Amniotic stem cell (primary cell): ENCODE data around the gene CFAP70.
A peak's percentile ranks its signal among the peaks of the same experiment; 100 is the strongest.
"Not testable (repeated sequence)": the region's sequence is repeated elsewhere in the genome, so short reads cannot be mapped to it uniquely, and the experiment has no call there.

Experiments used
- DNase-seq: peaks from one replicate; lab custom pipeline; 2025; lab: John Stamatoyannopoulos, UW

CFAP70 gene

DNA sequence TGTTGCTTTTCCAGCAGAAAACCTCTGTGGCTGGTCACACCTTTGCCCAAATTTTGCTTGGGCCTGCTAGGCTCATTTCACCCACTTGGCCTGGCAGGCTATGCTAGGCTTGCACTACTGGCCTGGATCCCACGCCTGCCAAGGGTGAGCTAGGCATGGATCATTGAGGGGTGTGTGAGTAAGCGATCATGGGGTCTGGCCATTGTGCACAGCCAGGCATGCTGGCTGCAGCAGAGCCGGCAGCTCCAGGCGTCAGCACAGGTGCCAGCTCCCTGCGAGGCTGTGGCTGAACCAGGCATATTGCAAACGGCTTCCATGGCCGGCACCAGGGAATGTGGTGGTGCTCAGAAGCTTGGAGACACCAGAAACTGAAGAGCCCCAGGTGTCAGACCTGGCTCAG is 19.2 kb downstream of the CFAP70 start:
- no peak for DNase-seq

DNA sequence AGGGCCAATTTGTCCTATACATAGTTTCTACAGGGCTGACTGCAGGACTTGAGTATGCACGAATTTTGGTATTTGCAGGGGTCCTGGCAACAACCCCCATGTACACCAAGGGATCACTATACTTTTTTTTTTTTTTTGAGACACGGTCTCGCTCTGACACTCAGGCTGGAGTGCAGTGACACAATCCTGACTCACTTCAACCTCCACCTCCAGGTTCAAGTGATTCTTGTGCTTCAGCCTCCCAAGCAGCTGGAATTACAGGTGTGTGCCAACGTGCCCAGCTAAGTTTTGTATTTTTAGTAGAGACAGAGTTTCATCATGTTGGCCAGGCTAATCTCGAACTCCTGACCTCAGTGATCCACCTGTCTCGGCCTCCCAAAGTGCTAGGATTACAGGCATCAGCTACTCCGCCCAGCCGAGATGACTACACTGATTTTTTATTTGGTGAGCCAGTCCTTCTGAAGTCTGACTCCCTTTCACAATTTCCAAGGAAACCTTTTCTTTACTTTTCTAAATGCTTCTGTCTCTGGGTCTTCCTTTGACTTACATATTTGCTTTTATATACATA is 19.8 kb downstream of the CFAP70 start:
- no peak for DNase-seq

DNA sequence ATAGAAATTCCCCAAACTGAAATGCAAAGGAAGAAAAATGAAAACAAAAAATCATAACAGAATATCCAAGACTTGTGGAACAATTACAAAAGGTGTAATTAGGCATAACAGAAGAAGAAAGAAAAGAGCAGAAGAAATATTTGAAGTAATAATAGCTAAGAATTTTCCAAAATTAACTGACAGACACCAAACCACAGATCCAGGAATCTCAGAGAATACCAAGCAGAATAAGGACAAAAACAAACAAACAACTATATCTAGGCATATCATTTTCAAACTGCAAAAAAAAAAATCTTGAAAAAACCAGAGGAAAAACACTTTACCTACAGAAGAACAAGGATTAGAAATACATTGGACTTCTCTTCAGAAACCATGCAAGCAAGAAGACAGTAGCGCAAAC is 25.5 kb downstream of the CFAP70 start:
- DNase-seq: no peak

DNA sequence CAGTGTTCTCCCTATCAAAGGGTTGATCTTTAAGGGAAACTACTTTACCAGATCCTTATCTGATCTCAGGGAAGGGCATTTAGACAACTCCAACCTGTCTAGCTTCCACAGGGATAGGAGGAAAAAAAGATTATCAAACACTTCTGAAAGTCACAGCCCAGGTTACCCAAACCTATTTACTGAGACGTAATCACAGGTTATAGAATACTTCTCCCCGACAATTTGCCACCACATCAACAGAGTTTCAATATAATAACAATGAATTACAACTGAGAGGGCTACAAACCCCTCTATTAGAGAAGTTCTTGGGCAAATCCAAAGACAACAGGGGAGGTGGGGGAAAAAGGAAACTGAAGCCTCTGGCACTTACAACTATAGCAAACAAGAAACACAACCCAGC is 26.3 kb downstream of the CFAP70 start:
- no peak for DNase-seq

DNA sequence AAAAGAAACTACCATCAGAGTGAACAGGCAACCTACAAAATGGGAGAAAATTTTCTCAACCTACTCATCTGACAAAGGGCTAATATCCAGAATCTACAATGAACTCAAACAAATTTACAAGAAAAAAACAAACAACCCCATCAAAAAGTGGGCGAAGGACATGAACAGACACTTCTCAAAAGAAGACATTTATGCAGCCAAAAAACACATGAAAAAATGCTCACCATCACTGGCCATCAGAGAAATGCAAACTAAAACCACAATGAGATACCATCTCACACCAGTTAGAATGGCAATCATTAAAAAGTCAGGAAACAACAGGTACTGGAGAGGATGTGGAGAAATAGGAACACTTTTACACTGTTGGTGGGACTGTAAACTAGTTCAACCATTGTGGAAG is 30.1 kb downstream of the CFAP70 start:
- not testable (repeated sequence) for DNase-seq

DNA sequence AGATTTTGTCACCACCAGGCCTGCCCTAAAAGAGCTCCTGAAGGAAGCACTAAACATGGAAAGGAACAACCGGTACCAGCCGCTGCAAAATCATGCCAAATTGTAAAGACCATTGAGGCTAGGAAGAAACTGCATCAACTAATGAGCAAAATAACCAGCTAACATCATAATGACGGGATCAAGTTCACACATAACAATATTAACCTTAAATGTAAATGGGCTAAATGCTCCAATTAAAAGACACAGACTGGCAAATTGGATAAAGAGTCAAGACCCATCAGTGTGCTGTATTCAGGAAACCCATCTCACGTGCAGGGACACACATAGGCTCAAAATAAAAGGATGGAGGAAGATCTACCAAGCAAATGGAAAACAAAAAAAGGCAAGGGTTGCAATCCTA is 33.4 kb downstream of the CFAP70 start:
- DNase-seq: not testable (repeated sequence)

DNA sequence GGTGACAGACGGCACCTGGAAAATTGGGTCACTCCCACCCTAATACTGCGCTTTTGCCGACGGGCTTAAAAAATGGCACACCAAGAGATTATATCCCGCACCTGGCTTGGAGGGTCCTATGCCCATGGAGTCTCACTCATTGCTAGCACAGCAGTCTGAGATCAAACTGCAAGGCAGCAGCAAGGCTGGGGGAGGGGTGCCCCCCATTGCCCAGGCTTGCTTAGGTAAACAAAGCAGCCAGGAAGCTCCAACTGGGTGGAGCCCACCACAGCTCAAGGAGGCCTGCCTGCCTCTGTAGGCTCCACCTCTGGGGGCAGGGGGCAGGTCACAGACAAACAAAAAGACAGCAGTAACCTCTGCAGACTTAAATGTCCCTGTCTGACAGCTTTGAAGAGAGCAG is 35.1 kb downstream of the CFAP70 start:
- not testable (repeated sequence) for DNase-seq

DNA sequence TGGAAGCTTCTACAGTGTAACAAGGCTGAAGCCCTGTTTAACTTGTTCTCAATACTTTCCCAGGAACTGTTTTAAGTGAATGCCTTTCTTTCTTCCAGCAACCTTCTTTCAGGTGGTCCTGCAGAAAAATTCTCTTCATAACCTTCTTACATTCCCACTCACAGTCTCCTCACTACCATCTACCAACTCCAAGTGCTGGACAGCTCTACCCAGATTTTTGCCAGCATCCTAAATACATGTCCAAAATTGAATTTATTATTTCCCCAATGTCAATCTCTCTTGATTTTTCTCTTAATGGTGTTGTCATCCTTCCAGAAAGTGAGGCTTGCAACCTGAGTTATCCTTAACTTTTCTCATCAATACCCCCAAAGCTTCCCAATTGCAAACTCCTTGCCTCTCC is 48.2 kb downstream of the CFAP70 start:
- DNase-seq: no peak

DNA sequence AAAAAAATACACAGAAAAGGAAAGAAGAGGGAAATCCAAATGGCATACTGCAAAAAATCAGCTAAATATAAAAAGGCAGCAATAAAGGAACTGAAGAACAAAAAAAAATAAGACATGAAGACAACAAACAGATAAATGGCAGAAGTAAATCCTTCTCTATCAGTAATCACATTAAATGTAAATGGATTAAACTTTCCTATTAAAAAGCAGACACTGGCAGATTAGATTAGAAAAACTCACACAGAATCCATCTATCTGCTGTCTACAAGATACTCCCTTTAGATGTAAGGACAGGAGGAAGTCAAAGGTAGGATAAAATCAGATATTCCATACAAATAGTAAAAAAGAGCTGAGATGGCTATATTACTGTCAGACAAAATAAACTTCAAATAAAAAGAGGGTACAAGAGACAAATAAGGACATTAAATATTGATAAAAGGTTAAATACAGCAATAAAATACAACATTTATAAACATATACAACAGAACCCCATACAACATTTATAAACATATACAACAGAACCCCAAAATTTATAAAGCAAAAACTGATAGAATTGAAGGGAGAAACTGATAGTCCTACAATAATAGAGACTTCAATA is 51.4 kb downstream of the CFAP70 start:
- DNase-seq: no peak

DNA sequence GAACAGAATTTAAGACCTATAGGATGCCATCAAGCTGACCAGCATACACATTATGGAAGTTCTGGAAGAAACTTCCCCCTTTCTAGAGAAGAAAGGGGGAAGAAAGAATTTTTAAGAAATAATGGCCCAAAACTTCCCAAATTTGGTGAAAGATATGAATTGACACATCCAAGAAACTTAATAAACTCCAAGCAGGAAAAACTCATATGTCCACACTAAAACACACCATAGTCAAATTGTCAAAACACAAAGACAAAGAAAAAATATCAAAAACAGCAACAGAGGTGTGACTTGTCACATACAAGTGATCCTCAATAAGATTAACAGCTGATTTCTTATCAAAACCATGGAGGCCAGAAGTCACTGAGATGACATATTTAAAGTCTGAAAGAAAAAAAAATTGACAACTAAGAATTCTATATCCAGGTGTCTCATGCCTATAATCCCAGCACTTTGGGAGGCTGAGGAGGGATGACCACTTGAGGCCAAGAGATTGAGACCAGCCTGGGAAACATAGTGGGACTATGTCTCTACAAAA is 52.4 kb downstream of the CFAP70 start:
- no peak for DNase-seq

DNA sequence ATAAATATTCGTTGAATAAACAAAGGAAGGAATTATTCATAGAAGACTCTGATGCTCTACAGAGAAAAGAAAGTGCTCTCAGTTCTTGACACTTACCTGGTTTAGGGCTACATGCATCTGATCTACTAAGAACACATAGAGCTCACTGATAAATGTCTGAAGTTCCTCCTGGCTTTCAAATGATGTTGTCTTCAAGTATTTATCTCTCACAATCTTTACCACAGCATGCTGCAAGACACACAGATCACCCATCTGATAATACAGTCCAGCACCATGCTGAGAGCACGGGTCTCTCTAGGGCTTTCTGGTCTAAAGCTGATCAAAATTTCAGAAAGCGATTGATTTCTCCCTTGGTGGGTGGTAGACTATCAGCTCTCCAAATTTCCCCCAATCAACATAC is 61.7 kb downstream of the CFAP70 start:
- DNase-seq: no peak

DNA sequence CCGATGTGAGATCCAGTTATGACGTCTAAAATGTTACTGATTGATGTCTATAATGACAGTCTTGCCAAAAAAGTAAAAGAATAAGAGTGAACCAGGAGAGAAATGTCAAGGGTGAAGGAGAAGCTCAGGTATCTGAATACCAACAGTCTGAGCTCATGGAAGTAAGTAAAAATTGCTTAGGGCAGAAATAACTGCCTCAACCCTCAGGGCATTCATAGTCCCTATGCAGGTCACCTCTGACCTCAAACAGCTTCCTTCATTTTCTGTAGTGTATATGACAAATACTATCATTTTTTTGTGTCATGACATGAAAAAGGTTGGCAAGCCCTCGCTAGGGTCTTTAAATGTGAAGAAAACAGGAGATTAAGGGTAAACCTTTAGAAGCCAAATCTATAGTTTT is 65.2 kb downstream of the CFAP70 start:
- DNase-seq: no peak

DNA sequence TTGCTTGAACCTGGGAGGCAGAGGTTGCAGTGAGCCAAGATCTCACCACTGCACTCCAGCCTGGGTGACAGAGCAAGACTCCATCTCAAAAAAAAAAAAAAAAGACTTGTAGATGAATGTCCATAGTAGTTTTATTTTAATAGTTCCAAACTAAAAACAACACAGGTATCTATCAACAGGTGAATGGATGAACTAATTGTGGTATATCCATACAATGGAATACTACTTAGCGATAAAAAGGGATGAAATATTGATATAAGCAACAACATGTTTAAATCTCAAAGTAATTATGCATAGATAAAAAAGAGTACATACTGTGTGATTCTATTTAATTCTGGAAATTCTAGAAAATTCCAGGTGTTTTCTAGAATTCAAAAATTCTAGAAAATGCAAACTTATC is 68.7 kb downstream of the CFAP70 start:
- no peak for DNase-seq

DNA sequence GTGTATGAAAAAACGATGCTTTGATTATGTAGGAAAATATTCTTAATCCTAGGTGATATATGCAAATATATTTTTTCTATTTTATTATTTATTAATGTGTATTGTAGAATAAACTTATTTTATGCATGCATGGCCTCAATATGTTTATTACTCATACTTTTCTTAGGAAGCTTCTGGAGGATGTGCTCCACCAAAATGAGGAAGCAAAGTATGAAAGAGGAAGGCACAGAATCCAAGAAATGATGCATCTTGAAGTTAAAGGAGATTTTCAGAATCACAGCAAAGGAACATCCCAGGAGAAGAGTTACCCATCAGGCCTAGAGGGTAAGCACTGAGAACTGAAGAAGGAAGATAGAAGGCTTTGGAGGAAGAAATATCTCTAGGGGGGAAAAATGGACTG is 71.2 kb downstream of the CFAP70 start:
- no peak for DNase-seq

DNA sequence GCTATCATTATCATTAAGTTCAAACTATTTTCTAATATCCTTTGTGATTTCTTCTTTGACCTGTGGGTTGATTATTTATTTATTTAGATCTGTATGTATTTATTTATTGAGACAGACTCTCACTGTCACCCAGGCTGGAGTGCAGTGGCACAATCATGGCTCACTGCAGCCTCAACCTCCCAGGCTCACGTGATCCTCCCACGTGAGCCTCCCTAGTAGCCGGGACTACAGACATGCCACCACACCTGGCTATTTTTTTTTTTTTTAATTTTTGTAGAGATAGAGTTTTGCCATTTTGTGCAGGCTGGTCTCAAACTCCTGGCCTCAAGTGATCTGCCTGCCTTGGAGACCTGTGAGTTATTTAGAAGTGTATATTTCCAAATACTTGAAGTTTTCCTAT is 77.6 kb downstream of the CFAP70 start:
- DNase-seq: no peak

DNA sequence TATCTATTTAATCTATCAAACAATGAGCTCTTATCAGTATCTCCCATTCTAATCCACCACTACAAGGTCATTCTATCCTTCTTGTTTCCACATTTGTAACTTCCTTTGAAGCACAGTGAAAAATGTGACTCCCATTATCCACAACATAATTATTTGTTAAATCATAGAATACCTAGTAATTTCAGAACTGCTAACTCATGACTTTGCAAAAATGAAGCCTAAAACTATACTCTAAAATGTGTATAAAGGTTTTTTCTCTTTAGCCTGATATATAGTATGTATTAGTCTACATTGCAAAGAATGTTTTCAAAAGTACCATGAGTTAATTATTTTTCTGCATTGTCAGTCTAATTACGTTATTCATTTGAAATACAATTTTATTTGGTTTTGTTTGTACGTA is 94.2 kb downstream of the CFAP70 start:
- no peak for DNase-seq

DNA sequence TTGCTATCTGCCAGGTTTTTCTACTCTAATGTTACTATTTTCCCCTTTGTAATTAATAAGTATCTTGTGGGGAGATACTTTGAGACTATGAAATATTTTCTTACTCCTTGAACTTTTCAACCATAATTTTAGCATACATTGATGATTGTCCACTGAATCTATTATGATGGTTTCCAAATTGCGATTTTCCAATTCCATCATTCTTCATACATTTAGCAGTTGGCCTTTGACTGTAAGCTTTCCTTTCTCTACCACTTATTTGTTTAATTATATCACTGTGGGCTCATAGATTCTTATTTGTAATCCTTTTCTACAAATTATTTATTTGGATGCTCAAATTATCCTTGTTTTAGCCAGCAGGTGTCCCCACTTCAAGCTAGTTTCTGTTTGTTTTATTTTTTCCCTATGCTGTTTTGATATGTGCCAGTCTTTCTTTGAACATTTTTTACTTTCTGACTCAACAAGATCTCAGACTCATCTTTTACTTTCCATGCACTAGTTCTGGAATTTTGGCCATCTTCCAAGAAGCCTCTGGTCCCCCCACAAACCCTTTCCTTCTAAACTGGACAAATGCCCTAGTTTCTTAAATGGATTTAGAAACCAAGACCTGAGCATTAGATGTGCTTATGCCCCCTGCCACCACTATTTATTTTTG is 94.8 kb downstream of the CFAP70 start:
- no peak for DNase-seq

DNA sequence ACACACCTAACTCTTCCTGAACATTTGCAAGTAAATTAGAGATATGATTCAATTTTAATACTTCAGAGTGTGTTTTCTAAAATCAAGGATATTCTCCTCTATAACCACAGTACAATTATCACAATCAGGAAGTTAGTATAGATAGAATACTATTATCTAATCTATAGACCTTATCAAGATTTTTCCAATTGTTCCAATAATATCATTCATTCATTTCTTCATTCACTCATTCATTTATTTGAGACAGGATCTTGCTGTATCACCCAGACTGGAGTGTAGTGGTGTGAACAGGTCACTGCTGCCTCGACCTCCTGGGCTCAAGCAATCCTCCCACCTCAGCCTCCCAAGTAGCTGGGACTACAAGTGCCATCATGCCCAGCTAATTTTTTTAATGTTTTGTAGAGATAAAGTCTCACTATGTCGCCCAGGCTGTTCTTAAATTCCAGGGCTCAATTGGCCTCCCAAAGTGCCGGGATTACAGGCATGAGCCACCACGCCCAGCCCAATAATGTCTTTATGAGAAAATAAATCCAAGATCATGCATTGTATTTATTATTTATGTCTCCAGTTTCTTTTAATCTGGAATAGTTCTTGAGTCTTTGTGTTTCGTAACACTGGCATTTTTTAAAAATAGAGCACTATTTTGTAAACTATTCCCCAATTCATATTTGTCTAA is 95.6 kb downstream of the CFAP70 start:
- DNase-seq: no peak

DNA sequence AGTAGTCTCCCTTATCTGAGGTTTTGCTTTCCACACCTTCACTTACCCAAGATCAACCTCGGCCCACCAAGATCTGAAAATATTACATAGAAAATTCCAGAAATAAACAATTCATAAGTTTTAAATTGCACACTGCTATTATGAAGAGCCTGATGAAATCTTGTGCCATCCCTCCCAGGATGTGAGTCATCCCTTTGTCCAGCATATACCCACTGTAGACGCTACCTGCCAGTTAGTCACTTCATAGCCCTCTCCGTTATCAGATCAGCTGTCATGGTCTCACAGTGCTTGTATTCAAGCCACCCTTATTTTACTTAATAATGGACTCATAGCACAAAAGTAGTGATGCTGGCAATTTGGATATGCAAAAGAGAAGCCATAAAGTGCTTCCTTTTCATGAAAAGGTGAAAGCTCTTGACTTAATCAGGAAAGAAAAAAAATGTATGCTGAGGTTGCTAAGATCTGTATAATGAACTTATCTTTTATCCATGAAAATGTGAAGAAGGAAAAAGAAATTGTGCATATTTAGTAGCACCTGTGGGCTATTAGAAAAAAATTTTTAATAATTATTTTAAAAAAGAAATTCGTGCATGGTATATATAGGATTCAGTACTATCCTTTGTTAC is 96.4 kb downstream of the CFAP70 start:
- peak; percentile 48 for DNase-seq

DNA sequence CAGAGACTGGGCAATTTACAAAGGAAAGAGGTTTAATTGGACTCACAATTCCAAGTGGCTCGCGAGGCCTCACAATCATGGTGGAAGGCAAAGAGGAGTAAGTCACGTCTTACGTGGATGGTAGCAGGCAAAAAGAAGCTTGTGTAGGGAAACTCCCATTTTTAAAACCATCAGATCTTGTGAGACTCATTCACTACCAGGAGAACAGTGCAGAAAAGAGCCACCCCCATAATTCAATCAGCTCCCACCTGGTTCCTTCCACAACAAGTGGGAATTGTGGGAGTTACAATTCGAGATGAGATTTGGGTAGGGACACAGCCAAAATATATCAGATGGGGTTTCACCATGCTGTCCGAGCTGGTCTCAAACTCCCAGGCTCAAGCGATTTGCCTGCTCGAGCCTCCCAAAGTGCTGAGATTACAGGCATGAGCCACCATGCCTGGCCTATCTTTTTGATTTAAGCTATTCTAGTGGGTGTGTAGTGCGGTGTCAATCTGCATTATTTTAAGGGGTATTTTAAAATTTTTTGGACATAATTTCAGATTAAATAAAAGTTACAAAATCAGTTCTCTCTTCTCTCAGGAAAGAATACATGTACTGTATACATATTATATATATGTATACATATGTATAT is 97.2 kb downstream of the CFAP70 start:
- no peak for DNase-seq

DNA sequence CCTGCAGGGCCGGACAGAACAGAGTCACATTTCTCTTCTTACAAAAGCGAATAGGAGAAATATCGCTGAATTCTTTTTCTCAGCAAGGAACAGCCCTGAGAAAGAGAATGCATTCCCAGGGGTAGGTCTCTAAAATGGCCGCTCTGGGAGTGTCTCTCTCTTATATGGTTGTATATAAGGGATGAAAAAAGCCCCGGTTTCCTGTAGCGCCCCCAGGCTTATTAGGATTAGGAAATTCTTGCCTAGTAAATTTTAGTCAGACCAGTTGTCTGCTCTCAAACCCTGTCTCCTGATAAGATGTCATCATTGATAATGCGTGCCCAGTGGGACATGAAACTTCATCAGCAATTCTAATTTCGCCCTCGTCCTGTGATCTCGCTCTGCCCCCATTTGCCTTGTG is 100.1 kb downstream of the CFAP70 start:
- DNase-seq: not testable (repeated sequence)

DNA sequence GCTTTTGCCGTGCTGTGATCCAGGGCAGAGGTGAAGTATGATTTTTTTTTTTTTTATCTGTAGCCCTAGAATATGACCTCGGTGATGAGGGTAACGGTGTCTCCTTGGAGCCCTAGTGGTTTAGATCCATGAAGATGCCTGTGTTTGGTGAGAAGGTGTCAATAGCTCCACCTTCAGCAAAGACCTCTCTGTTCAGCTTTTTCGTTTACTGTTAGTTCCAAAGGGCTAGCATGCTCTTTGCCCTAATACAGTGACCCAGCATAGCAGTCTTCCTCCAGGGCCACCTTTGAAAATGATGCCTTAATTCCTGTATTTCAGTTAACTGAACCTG is 105.5 kb downstream of the CFAP70 start:
- DNase-seq: no peak
